ENCODE data around the gene OLA1.

Gene OLA1

DNA sequence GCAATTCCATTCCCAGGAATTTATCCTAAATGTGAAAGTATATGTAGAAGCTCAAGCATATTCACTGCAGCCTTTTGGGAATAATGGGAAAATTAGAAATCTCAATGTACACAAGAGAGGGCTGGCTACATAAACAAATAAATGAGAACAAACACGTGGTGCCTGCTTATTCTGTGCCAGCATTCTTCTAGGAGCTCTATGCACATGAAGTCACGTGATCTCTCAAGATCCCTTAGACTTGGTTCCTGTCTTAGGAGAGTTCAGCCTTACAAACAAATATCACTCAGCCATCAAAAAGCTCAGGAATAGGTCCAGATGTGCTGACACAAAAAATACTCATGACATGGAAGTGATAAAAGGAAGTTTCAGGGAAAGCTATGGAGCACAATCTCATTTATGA, 190.3 kb downstream of the OLA1 start:
- H3K4me2 ChIP-seq (ENCODE audit: low read length), result no peak overlapping the region
- H3K27ac ChIP-seq (ENCODE audit: low read depth, low read length), result no peak overlapping the region
- no peaks in the 10 kb centered on the region for H3K79me2 ChIP-seq (ENCODE audit: control insufficient read depth, low read length)
- no peaks in the 10 kb centered on the region; the same call in 1 of the 2 replicates for H3K9me3 ChIP-seq (ENCODE audit: control insufficient read depth, insufficient read depth, low read length)
- H3K36me3 ChIP-seq (ENCODE audit: control insufficient read depth, low read length), result no peaks in the 10 kb centered on the region
- no peaks in the 10 kb centered on the region for H4K20me1 ChIP-seq (ENCODE audit: control insufficient read depth, insufficient read depth, low read depth, low read length)
- H3K4me3 ChIP-seq (ENCODE audit: low read length), result no peak overlapping the region
- no peaks in the 10 kb centered on the region for H3K4me1 ChIP-seq (ENCODE audit: control insufficient read depth, low read length)
- no peaks in the 10 kb centered on the region for H3K9me2 ChIP-seq (replicated peaks; ENCODE audit: control insufficient read depth, low read length)
- TF ChIP-seq EZH2phosphoT487 (IDR thresholded peaks at IDR 0.05; ENCODE audit: borderline replicate concordance, low read length), result no peak
- no peaks in the 10 kb centered on the region for H3F3A ChIP-seq (ENCODE audit: control insufficient read depth, insufficient read depth)
- H3K27me3 ChIP-seq (ENCODE audit: control insufficient read depth, low read length), result peaks cover 6% of the 10 kb centered on the region

DNA sequence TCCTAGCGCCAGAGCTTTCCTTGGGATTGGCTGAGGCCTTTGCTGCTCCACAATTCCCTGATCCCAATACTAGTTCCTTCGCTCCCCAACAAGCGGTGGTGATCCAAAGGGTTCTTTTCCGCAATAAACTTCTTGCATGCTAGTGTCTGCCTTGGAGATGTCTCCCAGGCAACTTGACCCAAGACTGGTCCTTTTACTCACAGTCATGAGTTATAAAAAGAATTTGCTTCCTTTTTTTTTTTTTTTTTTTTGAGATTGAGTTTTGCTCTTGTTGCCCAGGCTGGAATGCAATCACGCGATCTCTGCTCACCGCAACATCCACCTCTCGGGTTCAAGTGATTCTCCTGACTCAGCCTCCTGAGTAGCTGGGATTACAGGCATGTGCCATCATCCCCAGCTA, 193.4 kb downstream of the OLA1 start:
- Histone ChIP-seq H3K4me2 (ENCODE audit: low read length) (no peak overlapping the region), H3K27ac (ENCODE audit: low read depth, low read length) (no peak overlapping the region), H3K79me2 (ENCODE audit: control insufficient read depth, low read length) (no peaks in the 10 kb centered on the region), H3K4me3 (ENCODE audit: low read length) (no peak overlapping the region), H3K9me2 (replicated peaks; ENCODE audit: control insufficient read depth, low read length) (no peaks in the 10 kb centered on the region), H3K4me1 (ENCODE audit: control insufficient read depth, low read length) (no peaks in the 10 kb centered on the region), H4K20me1 (ENCODE audit: control insufficient read depth, insufficient read depth, low read depth, low read length) (no peaks in the 10 kb centered on the region), H3K27me3 (ENCODE audit: control insufficient read depth, low read length) (peaks cover 10% of the 10 kb centered on the region), H3K9me3 (ENCODE audit: control insufficient read depth, insufficient read depth, low read length) (no peaks in the 10 kb centered on the region; the same call in 1 of the 2 replicates), H3K36me3 (ENCODE audit: control insufficient read depth, low read length) (no peaks in the 10 kb centered on the region), H3F3A (ENCODE audit: control insufficient read depth, insufficient read depth) (no peaks in the 10 kb centered on the region)
- no peak for TF ChIP-seq EZH2phosphoT487 (IDR thresholded peaks at IDR 0.05; ENCODE audit: borderline replicate concordance, low read length)
- TF ChIP-seq, protein P1, sequence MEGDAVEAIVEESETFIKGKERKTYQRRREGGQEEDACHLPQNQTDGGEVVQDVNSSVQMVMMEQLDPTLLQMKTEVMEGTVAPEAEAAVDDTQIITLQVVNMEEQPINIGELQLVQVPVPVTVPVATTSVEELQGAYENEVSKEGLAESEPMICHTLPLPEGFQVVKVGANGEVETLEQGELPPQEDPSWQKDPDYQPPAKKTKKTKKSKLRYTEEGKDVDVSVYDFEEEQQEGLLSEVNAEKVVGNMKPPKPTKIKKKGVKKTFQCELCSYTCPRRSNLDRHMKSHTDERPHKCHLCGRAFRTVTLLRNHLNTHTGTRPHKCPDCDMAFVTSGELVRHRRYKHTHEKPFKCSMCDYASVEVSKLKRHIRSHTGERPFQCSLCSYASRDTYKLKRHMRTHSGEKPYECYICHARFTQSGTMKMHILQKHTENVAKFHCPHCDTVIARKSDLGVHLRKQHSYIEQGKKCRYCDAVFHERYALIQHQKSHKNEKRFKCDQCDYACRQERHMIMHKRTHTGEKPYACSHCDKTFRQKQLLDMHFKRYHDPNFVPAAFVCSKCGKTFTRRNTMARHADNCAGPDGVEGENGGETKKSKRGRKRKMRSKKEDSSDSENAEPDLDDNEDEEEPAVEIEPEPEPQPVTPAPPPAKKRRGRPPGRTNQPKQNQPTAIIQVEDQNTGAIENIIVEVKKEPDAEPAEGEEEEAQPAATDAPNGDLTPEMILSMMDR (IDR thresholded peaks at IDR 0.05; ENCODE audit: low read depth, low read length, poor library complexity, severe bottlenecking), result no peak

DNA sequence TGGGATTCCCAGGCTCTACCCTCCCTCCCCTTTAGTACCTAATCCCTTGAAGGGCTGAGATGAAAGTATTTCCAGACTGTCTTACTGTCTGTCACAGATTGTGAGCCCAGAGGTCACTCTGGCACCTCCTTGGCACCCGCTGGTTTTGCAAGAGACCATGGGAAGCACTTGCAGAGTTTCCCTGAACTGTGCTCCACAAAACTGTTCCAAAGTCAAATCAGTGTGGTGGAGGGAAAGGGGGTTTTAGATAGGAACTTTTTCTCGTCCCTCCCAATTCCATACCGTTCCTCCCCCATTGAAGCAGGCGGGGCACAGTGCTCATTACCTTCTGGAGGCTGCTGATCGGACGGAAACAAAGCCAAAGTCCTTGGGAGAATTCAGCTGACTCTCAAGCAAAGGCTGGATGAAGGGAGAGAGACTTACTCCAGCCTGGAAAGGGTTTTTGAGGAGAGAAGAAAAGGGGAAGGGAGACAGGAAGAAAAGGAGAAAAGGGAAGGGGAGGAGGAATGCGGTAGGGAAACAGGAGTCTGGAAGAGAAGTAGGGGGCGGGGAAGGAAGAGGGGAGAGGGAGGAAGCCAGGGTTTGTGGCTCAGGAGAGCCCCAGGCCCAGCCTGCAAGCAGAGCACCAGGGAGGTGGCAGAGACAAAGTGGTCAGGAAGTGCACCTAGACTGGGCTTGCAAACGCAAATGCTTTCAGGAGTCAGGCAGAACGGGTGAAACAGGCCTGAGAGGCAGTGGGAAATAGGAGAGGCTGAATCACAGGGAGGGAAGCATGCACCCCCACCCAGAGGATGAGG, 194.8 kb downstream of the OLA1 start:
- Histone ChIP-seq H3K4me3 (ENCODE audit: low read length) (no peak overlapping the region), H3K27ac (ENCODE audit: low read depth, low read length) (no peak overlapping the region), H3K9me2 (replicated peaks; ENCODE audit: control insufficient read depth, low read length) (no peaks in the 10 kb centered on the region), H3K4me1 (ENCODE audit: control insufficient read depth, low read length) (no peaks in the 10 kb centered on the region), H3K27me3 (ENCODE audit: control insufficient read depth, low read length) (peaks cover 12% of the 10 kb centered on the region), H3K9me3 (ENCODE audit: control insufficient read depth, insufficient read depth, low read length) (no peaks in the 10 kb centered on the region), H3K4me2 (ENCODE audit: low read length) (no peak overlapping the region), H3F3A (ENCODE audit: control insufficient read depth, insufficient read depth) (no peaks in the 10 kb centered on the region), H3K79me2 (ENCODE audit: control insufficient read depth, low read length) (no peaks in the 10 kb centered on the region), H4K20me1 (ENCODE audit: control insufficient read depth, insufficient read depth, low read depth, low read length) (no peaks in the 10 kb centered on the region), H3K36me3 (ENCODE audit: control insufficient read depth, low read length) (no peaks in the 10 kb centered on the region)
- TF ChIP-seq, protein P1 (IDR thresholded peaks at IDR 0.05; ENCODE audit: low read depth, low read length, poor library complexity, severe bottlenecking), result no peak
- no peak for TF ChIP-seq EZH2phosphoT487 (IDR thresholded peaks at IDR 0.05; ENCODE audit: borderline replicate concordance, low read length)

DNA sequence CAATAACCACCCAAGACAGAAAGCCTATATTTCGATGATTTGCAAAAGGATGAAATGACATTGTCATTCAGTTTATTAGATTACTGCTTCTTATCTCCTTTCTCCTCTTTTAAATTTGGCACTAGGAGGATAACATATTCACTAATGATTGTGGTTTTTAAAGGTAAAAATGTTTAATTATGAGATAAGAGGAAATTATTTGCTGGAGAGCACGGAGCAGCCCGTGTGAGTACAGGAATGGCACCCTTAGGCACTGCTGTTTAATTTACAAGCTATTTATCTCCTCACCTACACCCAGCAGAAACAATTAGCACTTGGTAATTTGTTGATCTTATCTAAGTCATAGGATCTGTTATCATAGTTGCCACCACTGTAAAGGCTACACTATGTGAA, 195.8 kb downstream of the OLA1 start:
- H3K27ac ChIP-seq (ENCODE audit: low read depth, low read length), result no peak overlapping the region
- H3K36me3 ChIP-seq (ENCODE audit: control insufficient read depth, low read length), result no peaks in the 10 kb centered on the region
- peaks cover 12% of the 10 kb centered on the region for H3K27me3 ChIP-seq (ENCODE audit: control insufficient read depth, low read length)
- H3K9me2 ChIP-seq (replicated peaks; ENCODE audit: control insufficient read depth, low read length), result no peaks in the 10 kb centered on the region
- H3K4me3 ChIP-seq (ENCODE audit: low read length), result no peak overlapping the region
- TF ChIP-seq, protein P1 (IDR thresholded peaks at IDR 0.05; ENCODE audit: low read depth, low read length, poor library complexity, severe bottlenecking), result no peak
- TF ChIP-seq EZH2phosphoT487 (IDR thresholded peaks at IDR 0.05; ENCODE audit: borderline replicate concordance, low read length), result no peak
- no peak overlapping the region for H3K4me2 ChIP-seq (ENCODE audit: low read length)
- no peaks in the 10 kb centered on the region for H3K79me2 ChIP-seq (ENCODE audit: control insufficient read depth, low read length)
- peaks cover 9% of the 10 kb centered on the region for H3K4me1 ChIP-seq (ENCODE audit: control insufficient read depth, low read length)
- H4K20me1 ChIP-seq (ENCODE audit: control insufficient read depth, insufficient read depth, low read depth, low read length), result no peaks in the 10 kb centered on the region
- H3K9me3 ChIP-seq (ENCODE audit: control insufficient read depth, insufficient read depth, low read length), result no peaks in the 10 kb centered on the region
- no peaks in the 10 kb centered on the region for H3F3A ChIP-seq (ENCODE audit: control insufficient read depth, insufficient read depth)
